BJ (cell line): Measurements from ENCODE around the gene LENG8. TPM values are rescaled to one million over a fixed set of nuclear protein-coding genes. Genes with fewer than 3 reads are reported as not detected.

Experiments
- CTCF ChIA-PET: fragments of 350-600 bp; formaldehyde crosslinking; extraction: SDS; loops from one replicate; lab custom pipeline; 2021; ENCODE audit warnings: antibody characterized with exemption, inconsistent platforms; lab: Yijun Ruan, JAX
- POLR2A ChIA-PET: fragments of 300-600 bp; sonication (Branson Sonifier 250); formaldehyde crosslinking; extraction: SDS; loops from one replicate; lab custom pipeline; 2021; ENCODE audit warnings: antibody characterized with exemption; lab: Charles Lee
- DNase-seq: peaks from one replicate; pipeline ENCODE4 v3.0.0-alpha.2; 2011; ENCODE audit warnings: low read depth
- H3K27me3 ChIP-seq: 2 replicates; pipeline ENCODE4 v1.6.0; 2011; ENCODE audit warnings: low read length; ENCODE audit not compliant: control insufficient read depth, insufficient read depth
- H3K36me3 ChIP-seq: 2 replicates; pipeline ENCODE4 v1.5.1; 2011; ENCODE audit warnings: low read length; ENCODE audit not compliant: control insufficient read depth, insufficient read depth
- H3K4me3 ChIP-seq: 2 replicates; pipeline ENCODE4 v1.5.1; 2011; ENCODE audit warnings: low read depth, mild to moderate bottlenecking, control low read depth, low read length
- polyA plus RNA-seq: library from polyadenylated mRNA; depleted of rRNA; stranded (reverse); fragments of >200 nt; gene quantifications from 2 replicates; pipeline ENCODE4 v1.2.3, GENCODE V29; 2011
- TF ChIP-seq, protein P1 (sequence below): IDR thresholded peaks from 2 replicates; pipeline ENCODE4 v1.5.1; 2011; ENCODE audit warnings: low read depth, mild to moderate bottlenecking, control low read depth, inconsistent platforms, low read length, moderate library complexity; ENCODE audit not compliant: insufficient read depth

LENG8 gene
- polyA plus RNA-seq, 1 experiment: 39.5 TPM

DNA sequence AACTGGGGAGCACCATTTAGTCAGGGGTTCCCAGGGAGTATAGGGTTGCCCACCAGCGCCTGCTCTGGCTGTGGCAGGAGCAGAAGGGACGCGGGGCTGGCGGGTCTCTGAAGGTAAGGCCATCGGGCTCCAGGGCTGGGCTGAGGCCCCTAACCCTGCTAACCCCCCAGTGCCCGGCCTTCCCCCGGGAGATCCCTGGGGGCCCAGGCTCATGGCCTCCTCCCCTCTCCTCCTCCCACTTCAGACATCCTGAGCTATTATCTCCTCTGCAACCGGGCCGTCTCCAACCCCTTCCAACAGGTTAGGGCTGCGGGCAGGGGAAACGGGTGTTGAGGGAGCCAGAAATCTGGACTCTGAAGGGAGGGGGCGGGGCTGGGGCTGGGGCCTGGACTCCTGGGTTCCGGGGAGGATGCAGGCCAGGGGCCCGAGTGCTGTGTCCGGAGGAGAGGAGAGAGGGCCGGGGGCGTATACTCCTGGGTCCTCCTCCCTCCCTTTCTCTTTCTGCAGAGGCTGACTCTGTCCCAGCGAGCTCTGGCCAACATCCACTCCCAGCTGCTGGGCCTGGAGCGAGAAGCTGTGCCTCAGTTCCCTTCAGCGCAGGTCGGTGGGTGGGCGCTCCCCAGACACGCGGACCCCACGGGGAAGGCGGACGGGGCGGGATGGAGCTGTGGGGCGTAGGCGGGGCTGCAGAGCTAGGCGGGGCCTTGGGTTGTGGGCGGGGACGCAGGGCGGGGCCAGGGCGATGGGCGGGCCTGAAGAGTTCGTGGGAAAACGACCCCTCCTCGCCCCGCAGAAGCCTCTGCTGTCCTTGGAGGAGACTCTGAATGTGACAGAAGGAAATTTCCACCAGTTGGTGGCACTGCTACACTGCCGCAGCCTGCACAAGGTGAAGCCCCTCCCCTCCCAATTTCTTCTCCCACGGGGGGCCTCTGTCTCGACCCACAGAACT lies 18.4 kb upstream of the LENG8 start:
- Histone ChIP-seq H3K36me3 (no peaks in the 10 kb centered on the region), H3K27me3 (peaks cover 9% of the 10 kb centered on the region), H3K4me3 (no peak overlapping the region)
- CTCF ChIA-PET: interaction anchor here (1.4 kb wide), 1 partner anchor 9 kb away, joined by 6 read pairs; no protein-coding TSS in a partner anchor
- no peak for DNase-seq
- POLR2A ChIA-PET: interaction anchor here (0.6 kb wide), 1 partner anchor 18 kb away, joined by 3 read pairs; the partner anchor contains the start of gene LENG8
- TF ChIP-seq, protein P1, sequence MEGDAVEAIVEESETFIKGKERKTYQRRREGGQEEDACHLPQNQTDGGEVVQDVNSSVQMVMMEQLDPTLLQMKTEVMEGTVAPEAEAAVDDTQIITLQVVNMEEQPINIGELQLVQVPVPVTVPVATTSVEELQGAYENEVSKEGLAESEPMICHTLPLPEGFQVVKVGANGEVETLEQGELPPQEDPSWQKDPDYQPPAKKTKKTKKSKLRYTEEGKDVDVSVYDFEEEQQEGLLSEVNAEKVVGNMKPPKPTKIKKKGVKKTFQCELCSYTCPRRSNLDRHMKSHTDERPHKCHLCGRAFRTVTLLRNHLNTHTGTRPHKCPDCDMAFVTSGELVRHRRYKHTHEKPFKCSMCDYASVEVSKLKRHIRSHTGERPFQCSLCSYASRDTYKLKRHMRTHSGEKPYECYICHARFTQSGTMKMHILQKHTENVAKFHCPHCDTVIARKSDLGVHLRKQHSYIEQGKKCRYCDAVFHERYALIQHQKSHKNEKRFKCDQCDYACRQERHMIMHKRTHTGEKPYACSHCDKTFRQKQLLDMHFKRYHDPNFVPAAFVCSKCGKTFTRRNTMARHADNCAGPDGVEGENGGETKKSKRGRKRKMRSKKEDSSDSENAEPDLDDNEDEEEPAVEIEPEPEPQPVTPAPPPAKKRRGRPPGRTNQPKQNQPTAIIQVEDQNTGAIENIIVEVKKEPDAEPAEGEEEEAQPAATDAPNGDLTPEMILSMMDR: no peak

DNA sequence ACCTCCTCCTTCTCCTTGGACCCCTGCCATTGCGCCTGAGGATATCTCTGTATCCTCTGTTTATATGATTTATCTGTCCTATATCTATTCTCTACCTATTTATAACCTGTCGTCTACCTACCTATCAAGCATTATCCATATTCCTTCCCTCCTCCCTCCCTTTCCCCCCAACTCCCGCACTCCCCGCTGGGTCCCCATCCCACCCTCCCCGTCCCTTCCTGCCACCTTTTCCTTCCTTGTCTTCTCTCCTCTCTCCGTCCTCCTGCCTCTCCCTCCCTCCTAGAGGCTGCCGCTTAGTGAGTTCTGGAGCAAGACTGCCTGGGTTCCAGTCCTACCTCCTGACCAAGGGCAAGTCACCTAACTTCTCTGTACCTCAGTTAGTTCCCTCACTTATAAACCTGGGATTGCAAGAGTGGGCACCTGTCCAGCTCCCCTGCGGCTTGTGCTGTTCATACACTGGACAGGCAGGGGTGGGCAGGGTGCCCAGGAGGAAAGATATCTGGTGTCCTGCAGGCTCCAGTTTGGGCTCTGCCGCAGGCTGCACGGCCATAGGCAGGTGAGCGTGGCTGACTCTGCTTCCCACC lies 17.7 kb upstream of the LENG8 start:
- CTCF ChIA-PET: no interaction called here
- no peak for DNase-seq
- no peak overlapping the region for H3K4me3 ChIP-seq

DNA sequence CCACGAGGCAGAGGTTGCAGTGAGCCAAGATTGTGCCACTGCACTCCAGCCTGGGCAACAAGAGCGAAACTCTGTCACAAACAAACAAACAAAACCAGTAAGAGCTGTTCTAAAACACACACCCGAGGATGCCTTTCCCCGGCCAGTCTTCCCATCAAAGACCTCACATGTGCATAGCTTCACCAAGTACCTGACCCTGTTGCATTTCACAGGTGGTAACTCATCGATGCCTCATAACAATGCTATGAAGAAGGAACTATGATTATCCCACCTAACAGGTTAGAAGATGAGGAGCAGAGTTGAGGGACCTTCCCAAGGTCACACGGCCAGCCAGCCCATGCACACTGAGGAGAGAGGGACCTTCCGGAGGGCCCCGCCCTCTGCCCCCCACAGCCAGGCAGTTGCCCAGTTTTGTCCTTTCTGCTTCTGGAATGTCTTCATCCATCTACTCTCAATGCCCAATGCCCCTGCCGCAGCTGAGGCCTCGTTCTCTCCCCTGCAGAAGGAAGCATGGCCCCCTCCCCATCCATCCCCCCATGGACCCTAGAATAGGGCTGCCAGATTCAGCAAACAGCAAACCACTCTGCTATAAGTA lies 16.8 kb upstream of the LENG8 start:
- ChIA-PET CTCF (no interaction called here), POLR2A (no interaction called here)
- Histone ChIP-seq H3K36me3 (no peaks in the 10 kb centered on the region), H3K4me3 (no peak overlapping the region), H3K27me3 (peaks cover 7% of the 10 kb centered on the region)
- DNase-seq: no peak
- TF ChIP-seq, protein P1: no peak

More for the DNA sequence above, 17.7 kb upstream of the LENG8 start:
- no peaks in the 10 kb centered on the region for H3K36me3 ChIP-seq
- peaks cover 7% of the 10 kb centered on the region for H3K27me3 ChIP-seq
- POLR2A ChIA-PET: interaction anchor here (0.6 kb wide), 1 partner anchor 17 kb away, joined by 3 read pairs; the partner anchor contains the start of gene LENG8
- TF ChIP-seq, protein P1: no peak

DNA sequence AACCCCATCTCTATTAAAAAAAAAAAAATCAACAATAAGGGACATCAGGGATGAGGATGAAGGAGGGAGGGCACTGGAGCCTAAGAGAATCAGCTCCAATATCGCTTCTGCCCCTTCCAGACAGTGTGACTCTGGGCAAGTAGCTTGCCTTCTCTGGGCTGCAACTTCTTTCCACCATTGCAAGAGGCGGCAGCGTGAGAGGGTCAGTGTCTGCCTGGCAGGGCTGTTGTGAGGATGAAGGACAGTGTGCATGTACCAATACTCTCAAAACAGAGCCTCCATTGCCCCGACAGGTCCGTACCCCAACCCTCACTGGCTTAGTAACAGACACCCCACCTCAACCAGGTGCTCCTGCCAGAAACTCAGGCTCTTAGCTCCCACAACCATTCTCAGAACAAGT lies 15.3 kb upstream of the LENG8 start:
- ChIA-PET POLR2A (interaction anchor here (0.6 kb wide), 1 partner anchor 261 kb away, joined by 7 read pairs; the partner anchor contains the start of gene TMC4), CTCF (interaction anchor here (1.3 kb wide), 1 partner anchor 43 kb away, joined by 3 read pairs; no protein-coding TSS in a partner anchor)
- Histone ChIP-seq H3K27me3 (peaks cover 5% of the 10 kb centered on the region), H3K36me3 (no peaks in the 10 kb centered on the region; the same call in 1 of the 2 replicates), H3K4me3 (no peak overlapping the region)
- TF ChIP-seq, protein P1: no peak
- no peak for DNase-seq
